Thoracic aorta (tissue), 2 donors: ENCODE data around the gene SLC2A8. TPM values are rescaled to one million over a fixed set of nuclear protein-coding genes. Genes with fewer than 3 reads are reported as not detected.

Experiments used
- ATAC-seq: fragments of 150-250 bp; one replicate; pipeline ENCODE4 v1.8.0; 2017; ENCODE audit warnings: low read depth; ENCODE audit not compliant: insufficient number of reproducible peaks, low FRiP score
- DNase-seq: peaks from one replicate; pipeline ENCODE4 v3.0.0-alpha.2; 2020; ENCODE audit warnings: low spot score
- H3K27ac ChIP-seq, 2 donors: fragments of 200-600 bp; sonication (generic); 1 replicate in 1 of 2; 2 replicates in 1 of 2; pipeline ENCODE4 v1.5.1; 2016; ENCODE audit warnings: mild to moderate bottlenecking in 2 of 2, moderate library complexity in 2 of 2
- H3K27me3 ChIP-seq: fragments of 200-600 bp; sonication (generic); replicated peaks from 2 replicates; pipeline ENCODE4 v1.6.0; 2016; ENCODE audit warnings: mild to moderate bottlenecking; ENCODE audit not compliant: insufficient read depth
- H3K36me3 ChIP-seq: fragments of 200-600 bp; sonication (generic); one replicate; pipeline ENCODE4 v1.5.1; 2016
- H3K4me1 ChIP-seq, 2 donors: fragments of 200-600 bp; sonication (generic); 1 replicate in 1 of 2; 2 replicates in 1 of 2; pipeline versions ENCODE4 v1.5.1 to v1.6.0; 2016; ENCODE audit warnings: low read depth in 2 of 2, mild to moderate bottlenecking in 1 of 2; ENCODE audit not compliant: control insufficient read depth in 1 of 2
- H3K4me3 ChIP-seq: fragments of 200-600 bp; sonication (generic); 2 replicates; pipeline ENCODE4 v1.5.1; 2016; ENCODE audit warnings: mild to moderate bottlenecking
- H3K9me3 ChIP-seq: fragments of 200-600 bp; sonication (generic); 2 replicates; pipeline ENCODE4 v1.5.1; 2016
- CTCF ChIP-seq: fragments of 200-600 bp; sonication (generic); IDR thresholded peaks from one replicate; pipeline ENCODE4 v1.5.1; 2019; ENCODE audit warnings: antibody characterized with exemption
- total RNA-seq, 2 donors: library from RNA; depleted of rRNA; stranded (reverse); fragments of >200 nt; gene quantifications; one replicate each; pipeline versions ENCODE4 v1.1.0 to v1.2.3, GENCODE V29; 2016

SLC2A8 gene
- total RNA-seq, 2 donors from 2014 or later = 21.3 to 33.4 TPM

- Histone ChIP-seq H3K4me1 (peaks cover 4 to 18% of the 10 kb centered on the region in 2 donors), H3K27me3 (no peaks in the 10 kb centered on the region), H3K9me3 (no peaks in the 10 kb centered on the region), H3K36me3 (peaks cover 6% of the 10 kb centered on the region), H3K27ac (no peak overlapping the region), H3K4me3 (no peak overlapping the region)
- TF ChIP-seq CTCF = no peak
- ATAC-seq (no peak), DNase-seq (no peak)
Measured at GRCh38 chr9:127392166-127392565, 4.8 kb upstream of the SLC2A8 start.

GRCh38 chr9:127392976-127393375, 4.0 kb upstream of the SLC2A8 start:
- H3K4me1 ChIP-seq = peaks cover 2 to 21% of the 10 kb centered on the region in 2 donors
- no peak for TF ChIP-seq CTCF
- no peak for ATAC-seq
- H3K27ac ChIP-seq = no peak overlapping the region
- no peak overlapping the region for H3K4me3 ChIP-seq
- no peaks in the 10 kb centered on the region for H3K9me3 ChIP-seq
- no peak for DNase-seq
- peaks cover 6% of the 10 kb centered on the region for H3K36me3 ChIP-seq
- no peaks in the 10 kb centered on the region for H3K27me3 ChIP-seq

- Histone ChIP-seq H3K27me3 (no peaks in the 10 kb centered on the region), H3K4me3 (no peak overlapping the region), H3K27ac (no peak overlapping the region), H3K36me3 (peaks cover 6% of the 10 kb centered on the region), H3K4me1 (peaks cover 2 to 21% of the 10 kb centered on the region in 2 donors), H3K9me3 (no peaks in the 10 kb centered on the region)
- no peak for TF ChIP-seq CTCF
- ATAC-seq (no peak), DNase-seq (no peak)
Measured at GRCh38 chr9:127393645-127394044, 3.3 kb upstream of the SLC2A8 start.

GRCh38 chr9:127395497-127396252, 1.3 kb upstream of the SLC2A8 start:
- TF ChIP-seq CTCF = no peak
- peaks cover 6 to 24% of the 10 kb centered on the region in 2 donors for H3K4me1 ChIP-seq
- peaks cover 11% of the 10 kb centered on the region for H3K36me3 ChIP-seq
- no peak for ATAC-seq
- no peak for DNase-seq
- no peaks in the 10 kb centered on the region for H3K9me3 ChIP-seq
- no peaks in the 10 kb centered on the region for H3K27me3 ChIP-seq
- H3K4me3 ChIP-seq = peak overlapping the region; percentile 96
- no peak overlapping the region for H3K27ac ChIP-seq

- DNase-seq (no peak), ATAC-seq (no peak)
- Histone ChIP-seq H3K4me1 (peaks cover 6 to 24% of the 10 kb centered on the region in 2 donors), H3K27ac (peak overlapping the region in 1 of 2 donors; percentile 33), H3K27me3 (no peaks in the 10 kb centered on the region), H3K36me3 (peaks cover 11% of the 10 kb centered on the region), H3K4me3 (peak overlapping the region; percentile 96), H3K9me3 (no peaks in the 10 kb centered on the region)
- TF ChIP-seq CTCF = no peak
Measured at GRCh38 chr9:127396253-127396807, 639 bp upstream of the SLC2A8 start.
